Naive thymus-derived CD4-positive, alpha-beta T cell (primary cell): ENCODE measurements around the gene HMCN1. TPM values are rescaled to one million over a fixed set of nuclear protein-coding genes. Genes with fewer than 3 reads are reported as not detected.

Source experiments
- ATAC-seq: fragments of 150-1000 bp; cut with Tn5 transposase; 2 replicates; pipeline ENCODE4 v1.10.0; 2021; ENCODE audit warnings: mild to moderate bottlenecking, moderate library complexity
- CTCF ChIA-PET: fragments of 350-600 bp; sonication (Branson Sonifier 250); formaldehyde crosslinking; loops from one replicate; lab custom pipeline; 2021; ENCODE audit warnings: antibody characterized with exemption; lab: Charles Lee
- POLR2A ChIA-PET: fragments of 350-600 bp; sonication (Branson Sonifier 250); formaldehyde crosslinking; loops from one replicate; lab custom pipeline; 2021; ENCODE audit warnings: antibody characterized with exemption, inconsistent platforms; lab: Charles Lee
- DNase-seq, 9 donors: peaks; one replicate each; pipeline versions ENCODE4 v3.0.0 to v3.0.0-alpha.2; 2020 to 2022; ENCODE audit warnings: mixed read lengths in 1 of 9
- H3K27ac ChIP-seq: one replicate; pipeline ENCODE4 v1.7.0; 2013; ENCODE audit warnings: mild to moderate bottlenecking, low read depth, low read length, moderate library complexity
- H3K27me3 ChIP-seq, 2 donors: one replicate each; pipeline ENCODE4 v1.7.0; 2013; ENCODE audit warnings: low read length in 2 of 2, mild to moderate bottlenecking in 2 of 2, moderate library complexity in 2 of 2; ENCODE audit not compliant: control insufficient read depth in 2 of 2, insufficient read depth in 2 of 2
- H3K36me3 ChIP-seq, 3 experiments: 1 replicate in 2 of 3; 2 replicates in 1 of 3; pipeline ENCODE4 v1.7.0; 2013; ENCODE audit warnings: low read length in 3 of 3, mild to moderate bottlenecking in 3 of 3, moderate library complexity in 1 of 3; ENCODE audit not compliant: insufficient read depth in 3 of 3, control insufficient read depth in 2 of 3
- H3K4me1 ChIP-seq, 2 donors: one replicate each; pipeline ENCODE4 v1.7.0; 2013; ENCODE audit warnings: low read length in 2 of 2, mild to moderate bottlenecking in 2 of 2, moderate library complexity in 1 of 2; ENCODE audit not compliant: control insufficient read depth in 2 of 2, insufficient read depth in 2 of 2
- H3K4me3 ChIP-seq: 2 replicates; pipeline ENCODE4 v1.7.0; 2013; ENCODE audit warnings: mild to moderate bottlenecking, low read length
- H3K9me3 ChIP-seq, 3 experiments: 1 replicate in 2 of 3; 2 replicates in 1 of 3; pipeline ENCODE4 v1.7.0; 2013; ENCODE audit warnings: low read length in 3 of 3; ENCODE audit not compliant: control insufficient read depth in 2 of 3
- H3K27ac Mint-ChIP-seq, 9 donors: one replicate each; pipeline ENCODE4 v1.8.0; 2020 to 2022; ENCODE audit warnings: mixed read lengths in 9 of 9, mild to moderate bottlenecking in 8 of 9, moderate library complexity in 5 of 9, inconsistent platforms in 2 of 9
- H3K27me3 Mint-ChIP-seq, 5 donors: one replicate each; pipeline ENCODE4 v1.8.0; 2021 to 2022; ENCODE audit warnings: mixed read lengths in 5 of 5, mild to moderate bottlenecking in 1 of 5
- H3K36me3 Mint-ChIP-seq, 5 donors: one replicate each; pipeline ENCODE4 v1.8.0; 2020 to 2022; ENCODE audit warnings: mixed read lengths in 5 of 5, mild to moderate bottlenecking in 3 of 5, inconsistent platforms in 1 of 5
- H3K4me1 Mint-ChIP-seq, 7 donors: one replicate each; pipeline ENCODE4 v1.8.0; 2020 to 2022; ENCODE audit warnings: mixed read lengths in 7 of 7, mild to moderate bottlenecking in 3 of 7, inconsistent platforms in 1 of 7
- H3K4me3 Mint-ChIP-seq, 10 donors: one replicate each; pipeline ENCODE4 v1.8.0; 2020 to 2022; ENCODE audit warnings: mild to moderate bottlenecking in 10 of 10, mixed read lengths in 10 of 10, moderate library complexity in 6 of 10, inconsistent platforms in 2 of 10
- H3K9me3 Mint-ChIP-seq, 11 donors: one replicate each; pipeline ENCODE4 v1.8.0; 2020 to 2022; ENCODE audit warnings: mixed read lengths in 11 of 11, mild to moderate bottlenecking in 4 of 11, inconsistent platforms in 1 of 11, moderate library complexity in 1 of 11
- intact Hi-C, 2 donors: fragments of 100-400 bp; cut with micrococcal nuclease; formaldehyde crosslinking; loops; one replicate each; pipeline ENCODE4 v1.15.1; 2023
- polyA plus RNA-seq, 2 donors: library from polyadenylated mRNA; unstranded; fragments of 300-500 nt; fragmentation: Illumina TruSeq; gene quantifications; one replicate each; pipeline ENCODE4 v1.2.3, GENCODE V29; 2021
- total RNA-seq, 6 experiments: library from RNA in 5 of 6; stranded (reverse) in 5 of 6; gene quantifications; 1 replicate in 5 of 6; 2 replicates in 1 of 6; pipeline ENCODE4 v1.2.3 and lab custom pipeline; 2021 to 2026

Gene HMCN1
- total and polyA plus RNA-seq, 7 experiments from 2014 or later = under 0.01 to 0.19 (median 0.16) TPM; not detected in 3

GRCh38 chr1:185719021-185719420 lies 15.2 kb upstream of the HMCN1 start:
- POLR2A ChIA-PET = no interaction called here
- H3K4me1 ChIP-seq = no peaks in the 10 kb centered on the region

GRCh38 chr1:185720633-185721272 lies 13.4 kb upstream of the HMCN1 start:
- H3K27me3 Mint-ChIP-seq = peaks cover 6 to 44% (median 27%) of the 10 kb centered on the region in 5 donors
- DNase-seq (no peak), ATAC-seq (no peak)
- Histone ChIP-seq H3K36me3 (no peaks in the 10 kb centered on the region), H3K4me3 (no peak overlapping the region), H3K9me3 (no peaks in the 10 kb centered on the region), H3K27me3 (no peaks in the 10 kb centered on the region), H3K27ac (no peak overlapping the region), H3K4me1 (no peaks in the 10 kb centered on the region)
- no peak overlapping the region for H3K27ac Mint-ChIP-seq
- H3K4me1 Mint-ChIP-seq = no peaks in the 10 kb centered on the region
- ChIA-PET CTCF (no interaction called here), POLR2A (interaction anchor here (0.6 kb wide), 1 partner anchor 499 kb away, joined by 3 read pairs; no protein-coding TSS in a partner anchor)
- H3K36me3 Mint-ChIP-seq = no peaks in the 10 kb centered on the region
- peaks cover 0 to 2% (median 0%) of the 10 kb centered on the region in 11 donors for H3K9me3 Mint-ChIP-seq
- no peak overlapping the region for H3K4me3 Mint-ChIP-seq
- intact Hi-C loops = loop anchor here in 1 of 2 donors (1.0 kb wide), 1 partner anchor 492 kb away; no protein-coding TSS in a partner anchor

More at GRCh38 chr1:185719021-185719420, 15.2 kb upstream of the HMCN1 start:
- Histone ChIP-seq H3K27me3 (no peaks in the 10 kb centered on the region), H3K9me3 (no peaks in the 10 kb centered on the region), H3K36me3 (no peaks in the 10 kb centered on the region), H3K4me3 (no peak overlapping the region), H3K27ac (no peak overlapping the region)
- Mint-ChIP-seq H3K27ac (no peak overlapping the region), H3K4me1 (no peaks in the 10 kb centered on the region), H3K9me3 (peaks cover 0 to 2% (median 0%) of the 10 kb centered on the region in 11 donors), H3K4me3 (no peak overlapping the region), H3K27me3 (peaks cover 6 to 43% (median 36%) of the 10 kb centered on the region in 5 donors), H3K36me3 (no peaks in the 10 kb centered on the region)
- CTCF ChIA-PET = interaction anchor here (1.3 kb wide), 1 partner anchor 914 kb away, joined by 3 read pairs; no protein-coding TSS in a partner anchor
- ATAC-seq (no peak), DNase-seq (no peak)
- intact Hi-C loops = no loop called here

DNA sequence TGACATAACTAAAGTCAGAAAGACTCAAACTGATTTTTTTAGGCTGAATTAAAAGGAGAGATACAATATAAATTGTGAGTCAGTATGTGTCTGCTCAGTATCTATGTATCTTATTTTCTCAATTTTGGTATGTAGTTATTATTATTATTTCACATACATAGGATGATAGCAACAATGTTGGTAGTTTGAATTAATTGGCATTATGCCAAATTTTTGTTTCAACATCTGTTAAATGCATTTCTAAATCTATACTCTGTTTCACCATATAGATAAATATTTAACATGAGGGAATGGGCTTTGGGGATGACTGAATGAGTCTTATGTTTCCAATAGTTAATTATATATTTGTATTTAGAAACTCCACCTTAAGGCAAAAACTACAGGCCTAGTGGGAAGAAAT lies 12.6 kb upstream of the HMCN1 start:
- peaks cover 0 to 2% (median 0%) of the 10 kb centered on the region in 11 donors for H3K9me3 Mint-ChIP-seq
- ATAC-seq (no peak), DNase-seq (no peak)
- Histone ChIP-seq H3K27ac (no peak overlapping the region), H3K4me3 (no peak overlapping the region), H3K9me3 (no peaks in the 10 kb centered on the region), H3K36me3 (no peaks in the 10 kb centered on the region), H3K4me1 (no peaks in the 10 kb centered on the region), H3K27me3 (no peaks in the 10 kb centered on the region)
- ChIA-PET POLR2A (no interaction called here), CTCF (no interaction called here)
- H3K27ac Mint-ChIP-seq = no peak overlapping the region
- intact Hi-C loops = no loop called here
- H3K4me1 Mint-ChIP-seq = no peaks in the 10 kb centered on the region
- H3K4me3 Mint-ChIP-seq = no peak overlapping the region
- H3K27me3 Mint-ChIP-seq = peaks cover 6 to 40% (median 23%) of the 10 kb centered on the region in 5 donors
- no peaks in the 10 kb centered on the region for H3K36me3 Mint-ChIP-seq

DNA sequence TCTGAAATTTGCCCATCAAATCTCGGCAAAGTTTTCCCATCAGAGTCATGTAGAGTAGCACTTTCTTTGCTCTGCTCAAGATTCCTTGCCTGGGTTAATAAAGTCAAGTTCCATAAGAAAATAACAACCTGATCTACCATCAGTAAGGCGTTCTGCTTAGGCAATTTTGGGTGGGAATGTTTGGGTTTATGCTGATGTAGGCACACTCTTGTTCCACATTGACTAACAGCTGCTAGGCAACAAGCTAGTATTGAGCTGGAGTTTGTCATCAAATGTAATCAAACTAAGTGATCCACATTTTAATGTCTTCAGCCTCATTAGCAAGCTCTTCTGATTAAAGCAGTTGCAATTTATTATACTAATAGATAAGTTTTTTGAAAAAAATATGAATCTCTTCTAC lies 12.1 kb upstream of the HMCN1 start:
- H3K36me3 ChIP-seq = no peaks in the 10 kb centered on the region
- no peak for DNase-seq
- ChIA-PET POLR2A (no interaction called here), CTCF (no interaction called here)
- ATAC-seq = no peak
- H3K4me3 ChIP-seq = no peak overlapping the region
- H3K9me3 ChIP-seq = no peaks in the 10 kb centered on the region
- H3K4me1 ChIP-seq = no peaks in the 10 kb centered on the region
- Mint-ChIP-seq H3K36me3 (no peaks in the 10 kb centered on the region), H3K4me1 (no peaks in the 10 kb centered on the region), H3K27ac (no peak overlapping the region), H3K27me3 (peaks cover 6 to 39% (median 24%) of the 10 kb centered on the region in 5 donors), H3K9me3 (peaks cover 0 to 2% (median 0%) of the 10 kb centered on the region in 11 donors), H3K4me3 (no peak overlapping the region)
- no peaks in the 10 kb centered on the region for H3K27me3 ChIP-seq
- intact Hi-C loops = no loop called here
- no peak overlapping the region for H3K27ac ChIP-seq

DNA sequence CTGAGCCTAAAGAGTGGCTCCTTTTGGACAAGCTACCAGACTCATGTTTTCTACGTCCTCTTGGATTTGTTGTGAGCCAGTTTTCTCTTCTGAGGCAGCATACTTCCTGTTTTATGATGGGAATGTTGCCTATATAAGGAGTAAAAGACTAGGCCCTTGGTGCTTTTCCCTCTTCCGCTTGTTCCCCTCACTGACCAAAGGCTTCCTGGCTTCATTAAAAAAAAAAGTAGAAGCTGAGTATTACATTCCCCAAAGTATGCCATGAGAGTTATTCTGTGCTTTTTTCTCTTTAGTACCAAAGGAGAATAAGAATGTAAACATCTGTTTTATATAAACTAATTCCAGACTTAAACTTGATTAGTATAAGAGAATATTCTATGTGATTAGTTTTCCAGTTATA lies 6.5 kb upstream of the HMCN1 start:
- DNase-seq = no peak
- Mint-ChIP-seq H3K4me3 (no peak overlapping the region), H3K9me3 (peaks cover 3 to 32% (median 22%) of the 10 kb centered on the region in 11 donors), H3K27ac (no peak overlapping the region), H3K36me3 (peaks cover 0 to 10% (median 4%) of the 10 kb centered on the region in 5 donors), H3K27me3 (peaks cover 26 to 53% (median 45%) of the 10 kb centered on the region in 5 donors), H3K4me1 (no peaks in the 10 kb centered on the region)
- Histone ChIP-seq H3K36me3 (no peaks in the 10 kb centered on the region), H3K4me1 (no peaks in the 10 kb centered on the region), H3K4me3 (no peak overlapping the region), H3K9me3 (peaks cover 0 to 15% (median 0%) of the 10 kb centered on the region in 3 experiments), H3K27ac (no peak overlapping the region), H3K27me3 (no peaks in the 10 kb centered on the region)
- POLR2A ChIA-PET = no interaction called here
- ATAC-seq = no peak
- intact Hi-C loops = no loop called here
- CTCF ChIA-PET = no interaction called here

- Mint-ChIP-seq H3K4me1 (peaks cover 12 to 22% (median 16%) of the 10 kb centered on the region in 7 donors), H3K36me3 (peaks cover 0 to 15% (median 4%) of the 10 kb centered on the region in 5 donors), H3K9me3 (peaks cover 3 to 35% (median 23%) of the 10 kb centered on the region in 11 donors), H3K27me3 (peaks cover 55 to 80% (median 70%) of the 10 kb centered on the region in 5 donors), H3K4me3 (no peak overlapping the region), H3K27ac (no peak overlapping the region)
- H3K36me3 ChIP-seq = no peaks in the 10 kb centered on the region
- CTCF ChIA-PET = no interaction called here
- ATAC-seq (no peak), DNase-seq (no peak)
- no peak overlapping the region for H3K4me3 ChIP-seq
- H3K4me1 ChIP-seq = peaks cover 0 to 3% of the 10 kb centered on the region in 2 donors
- peaks cover 0 to 15% (median 0%) of the 10 kb centered on the region in 3 experiments for H3K9me3 ChIP-seq
- peaks cover 0 to 5% of the 10 kb centered on the region in 2 donors for H3K27me3 ChIP-seq
- intact Hi-C loops = no loop called here
- H3K27ac ChIP-seq = no peak overlapping the region
- POLR2A ChIA-PET = no interaction called here
Measured at GRCh38 chr1:185731446-185731845, 2.7 kb upstream of the HMCN1 start.
